Measurements from ENCODE around the gene FAM25A.

- no peak for TF ChIP-seq CTCF (IDR thresholded peaks at IDR 0.05)
- TF ChIP-seq POLR2A (IDR thresholded peaks at IDR 0.05) = no peak
Measured at GRCh38 chr10:87036623-87037022, 16.5 kb downstream of the FAM25A start.

Data from esophagus squamous epithelium (tissue), 4 donors.